Osteocyte (in vitro differentiated cells): ENCODE data around the gene ALDH9A1. TPM values are rescaled to one million over a fixed set of nuclear protein-coding genes. Genes with fewer than 3 reads are reported as not detected.

Experiments
- DNase-seq: peaks from one replicate; pipeline ENCODE4 v3.0.0; 2021; ENCODE audit warnings: mixed read lengths; ENCODE audit not compliant: unreplicated experiment; ENCODE audit errors: extremely low spot score
- H3K27ac Mint-ChIP-seq: one replicate; pipeline ENCODE4 v1.8.0; 2021; ENCODE audit warnings: mild to moderate bottlenecking, mixed read lengths; ENCODE audit not compliant: unreplicated experiment
- H3K27me3 Mint-ChIP-seq: one replicate; pipeline ENCODE4 v1.8.0; 2021; ENCODE audit warnings: mixed read lengths; ENCODE audit not compliant: unreplicated experiment
- H3K36me3 Mint-ChIP-seq: one replicate; pipeline ENCODE4 v1.8.0; 2021; ENCODE audit warnings: mixed read lengths; ENCODE audit not compliant: unreplicated experiment
- H3K4me1 Mint-ChIP-seq: one replicate; pipeline ENCODE4 v1.8.0; 2021; ENCODE audit warnings: mixed read lengths; ENCODE audit not compliant: unreplicated experiment
- H3K4me3 Mint-ChIP-seq: one replicate; pipeline ENCODE4 v1.8.0; 2021; ENCODE audit warnings: mild to moderate bottlenecking, moderate library complexity, mixed read lengths; ENCODE audit not compliant: unreplicated experiment
- H3K9me3 Mint-ChIP-seq: one replicate; pipeline ENCODE4 v1.8.0; 2021; ENCODE audit warnings: mixed read lengths; ENCODE audit not compliant: unreplicated experiment
- total RNA-seq: library from RNA; stranded (reverse); gene quantifications from 2 replicates; pipeline ENCODE4 v1.2.1, GENCODE V29; 2021
- TF ChIP-seq, protein P1 (sequence below): fragments of 200-600 bp; sonication (generic); IDR thresholded peaks from 2 replicates; pipeline ENCODE4 v1.5.0; 2021; ENCODE audit warnings: antibody characterized with exemption, mild to moderate bottlenecking, moderate library complexity

Gene ALDH9A1
- total RNA-seq, 1 donor from 2014 or later, result 37.1 TPM

DNA sequence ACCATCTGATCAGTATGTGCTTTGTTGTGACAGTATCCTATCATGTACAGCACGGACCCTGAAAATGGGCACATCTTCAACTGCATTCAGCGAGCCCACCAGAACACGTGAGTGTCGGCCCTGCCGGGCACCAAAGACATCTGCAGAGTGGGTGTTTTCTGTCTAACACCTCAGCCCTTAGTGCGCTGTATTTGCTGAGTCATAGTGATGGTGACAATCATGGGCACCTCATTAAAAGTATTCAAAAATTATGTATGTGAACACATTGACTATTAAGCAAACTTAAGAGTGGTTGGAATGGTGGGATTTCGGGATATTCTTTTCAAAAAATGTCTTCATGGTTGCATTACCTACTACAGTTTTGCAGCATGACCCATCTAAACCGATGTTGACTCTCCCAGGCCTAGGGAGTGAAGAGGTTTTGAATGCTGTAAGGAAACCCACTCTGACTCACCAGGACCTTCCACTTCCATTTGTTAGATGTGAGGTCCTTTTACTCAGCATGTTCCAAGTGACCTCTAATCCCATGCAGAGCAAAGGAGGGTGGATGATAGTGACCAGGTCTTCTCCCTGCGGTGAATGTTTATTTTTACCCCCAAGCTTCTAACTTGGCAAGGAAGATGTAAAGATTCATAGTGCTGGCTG lies 47.3 kb downstream of the ALDH9A1 start:
- TF ChIP-seq, protein P1, sequence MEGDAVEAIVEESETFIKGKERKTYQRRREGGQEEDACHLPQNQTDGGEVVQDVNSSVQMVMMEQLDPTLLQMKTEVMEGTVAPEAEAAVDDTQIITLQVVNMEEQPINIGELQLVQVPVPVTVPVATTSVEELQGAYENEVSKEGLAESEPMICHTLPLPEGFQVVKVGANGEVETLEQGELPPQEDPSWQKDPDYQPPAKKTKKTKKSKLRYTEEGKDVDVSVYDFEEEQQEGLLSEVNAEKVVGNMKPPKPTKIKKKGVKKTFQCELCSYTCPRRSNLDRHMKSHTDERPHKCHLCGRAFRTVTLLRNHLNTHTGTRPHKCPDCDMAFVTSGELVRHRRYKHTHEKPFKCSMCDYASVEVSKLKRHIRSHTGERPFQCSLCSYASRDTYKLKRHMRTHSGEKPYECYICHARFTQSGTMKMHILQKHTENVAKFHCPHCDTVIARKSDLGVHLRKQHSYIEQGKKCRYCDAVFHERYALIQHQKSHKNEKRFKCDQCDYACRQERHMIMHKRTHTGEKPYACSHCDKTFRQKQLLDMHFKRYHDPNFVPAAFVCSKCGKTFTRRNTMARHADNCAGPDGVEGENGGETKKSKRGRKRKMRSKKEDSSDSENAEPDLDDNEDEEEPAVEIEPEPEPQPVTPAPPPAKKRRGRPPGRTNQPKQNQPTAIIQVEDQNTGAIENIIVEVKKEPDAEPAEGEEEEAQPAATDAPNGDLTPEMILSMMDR, result no peak
- Mint-ChIP-seq H3K27me3 (no peaks in the 10 kb centered on the region), H3K9me3 (no peaks in the 10 kb centered on the region), H3K36me3 (peaks cover 39% of the 10 kb centered on the region), H3K4me3 (no peak overlapping the region), H3K27ac (no peak overlapping the region), H3K4me1 (peaks cover 7% of the 10 kb centered on the region)
- DNase-seq, result no peak

DNA sequence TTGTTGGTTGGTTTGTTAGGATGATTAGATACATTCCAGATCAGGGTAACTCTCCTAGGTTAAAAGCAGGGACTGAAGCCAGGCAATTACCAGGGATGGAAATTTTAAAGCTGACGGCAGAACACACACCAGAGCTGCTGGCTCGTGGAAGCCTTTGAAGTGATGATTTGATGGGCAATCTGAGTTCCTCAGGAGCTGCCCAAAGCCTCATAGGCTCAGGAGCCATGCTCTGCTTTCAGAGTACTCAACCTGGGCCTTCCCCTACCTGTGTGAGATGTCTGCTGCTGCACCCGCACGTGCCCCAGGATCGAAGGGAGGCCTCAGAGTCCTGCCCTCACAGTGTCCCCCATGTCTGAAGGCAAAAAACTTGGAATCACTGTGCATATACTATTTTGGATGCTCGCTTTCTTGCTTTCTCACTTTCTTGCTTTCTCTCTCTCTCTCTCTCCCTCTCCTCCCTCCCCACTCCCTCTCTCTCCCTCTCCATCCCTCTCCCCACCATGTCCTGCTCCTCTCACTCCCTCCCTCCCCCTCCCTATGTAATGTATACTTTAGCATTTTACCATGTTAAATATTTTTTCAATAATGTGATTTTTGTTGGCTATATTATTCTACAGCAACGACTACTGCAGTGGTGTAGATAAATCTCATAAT lies 49.3 kb downstream of the ALDH9A1 start:
- no peak for DNase-seq
- Mint-ChIP-seq H3K9me3 (no peaks in the 10 kb centered on the region), H3K4me1 (peaks cover 7% of the 10 kb centered on the region)

DNA sequence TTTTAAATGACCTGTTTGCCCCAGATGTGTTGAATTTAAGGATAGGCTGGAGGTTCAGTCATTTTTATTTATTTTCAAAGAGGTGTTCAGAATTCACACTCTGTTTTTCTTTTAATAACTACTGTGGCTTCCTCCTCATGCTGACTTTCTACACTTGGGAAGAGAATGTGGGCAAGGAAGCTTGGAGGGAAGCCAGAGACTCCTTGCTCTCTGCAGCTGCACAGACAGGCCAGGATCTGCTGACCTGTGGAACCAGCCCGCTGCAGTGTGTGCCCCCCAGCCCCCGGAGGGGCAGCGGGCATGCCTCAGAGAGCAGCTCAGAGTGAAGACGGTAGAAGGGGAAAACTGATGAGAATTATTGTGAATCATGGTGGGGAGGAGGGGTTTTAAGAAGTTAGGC lies 50.4 kb downstream of the ALDH9A1 start:
- DNase-seq, result no peak
- Mint-ChIP-seq H3K4me1 (peaks cover 7% of the 10 kb centered on the region), H3K4me3 (no peak overlapping the region), H3K9me3 (no peaks in the 10 kb centered on the region), H3K27me3 (no peaks in the 10 kb centered on the region), H3K27ac (no peak overlapping the region), H3K36me3 (peaks cover 15% of the 10 kb centered on the region)
- TF ChIP-seq, protein P1, result no peak

More for the DNA sequence above, 49.3 kb downstream of the ALDH9A1 start:
- no peak overlapping the region for H3K4me3 Mint-ChIP-seq
- H3K27me3 Mint-ChIP-seq, result no peaks in the 10 kb centered on the region
- peaks cover 24% of the 10 kb centered on the region for H3K36me3 Mint-ChIP-seq
- TF ChIP-seq, protein P1, result no peak
- H3K27ac Mint-ChIP-seq, result no peak overlapping the region

- H3K4me1 Mint-ChIP-seq, result peaks cover 7% of the 10 kb centered on the region
- TF ChIP-seq, protein P1, result no peak
- H3K36me3 Mint-ChIP-seq, result peaks cover 14% of the 10 kb centered on the region
- H3K9me3 Mint-ChIP-seq, result no peaks in the 10 kb centered on the region
- H3K4me3 Mint-ChIP-seq, result no peak overlapping the region
- no peaks in the 10 kb centered on the region for H3K27me3 Mint-ChIP-seq
- H3K27ac Mint-ChIP-seq, result no peak overlapping the region
- DNase-seq, result no peak
Measured at GRCh38 chr1:165647517-165647916, 50.8 kb downstream of the ALDH9A1 start.

DNA sequence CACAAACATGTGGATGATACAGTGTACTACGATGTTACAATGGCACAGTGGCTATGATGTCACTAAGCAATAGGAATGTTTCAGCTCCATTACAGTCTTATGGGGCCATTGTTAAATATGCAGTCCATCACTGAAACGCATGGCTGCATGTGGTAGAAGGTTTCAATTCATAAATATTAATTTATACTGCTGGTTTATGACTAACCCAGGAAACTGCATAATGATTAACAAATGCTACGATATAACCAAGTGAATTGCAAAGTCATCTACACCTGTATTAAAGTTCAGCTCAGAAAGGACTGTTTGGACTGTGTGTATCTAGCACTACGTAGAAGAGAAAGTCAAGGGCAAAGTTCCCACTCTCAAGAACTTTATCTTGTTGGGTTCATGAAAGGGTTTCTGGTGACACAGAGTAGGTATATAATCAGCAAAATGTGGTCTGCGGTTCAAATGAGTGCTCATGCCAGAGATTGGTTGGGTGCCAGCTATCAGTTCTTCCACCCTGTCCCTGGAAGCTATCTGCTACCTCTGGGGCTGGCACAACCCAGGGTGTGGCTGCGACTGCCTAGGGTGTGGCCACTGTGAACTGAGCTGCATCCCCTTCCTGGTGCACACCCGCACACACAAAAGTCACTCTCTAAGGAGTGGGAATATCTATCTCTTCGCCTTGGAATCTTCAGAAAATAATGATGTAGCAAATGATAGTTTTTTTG lies 52.6 kb downstream of the ALDH9A1 start:
- H3K4me3 Mint-ChIP-seq, result no peak overlapping the region
- no peaks in the 10 kb centered on the region for H3K9me3 Mint-ChIP-seq
- no peak for DNase-seq
- TF ChIP-seq, protein P1, result no peak
- H3K27me3 Mint-ChIP-seq, result no peaks in the 10 kb centered on the region
- no peak overlapping the region for H3K27ac Mint-ChIP-seq
- H3K4me1 Mint-ChIP-seq, result peaks cover 12% of the 10 kb centered on the region
- H3K36me3 Mint-ChIP-seq, result peaks cover 9% of the 10 kb centered on the region
